ENCODE data around the gene ERCC6. TPM values are rescaled to one million over a fixed set of nuclear protein-coding genes. Genes with fewer than 3 reads are reported as not detected.

The ERCC6 gene
- total and polyA plus RNA-seq, 2 donors (not counting 1 experiment from before 2014, with no cell fraction given): 6.9 to 12.6 TPM

GRCh38 chr10:49502358-49502757 is 36.6 kb downstream of the ERCC6 start:
- Histone ChIP-seq H3K36me3 (ENCODE audit: control insufficient read depth, insufficient read depth, low read length) (no peaks in the 10 kb centered on the region), H3K4me3 (replicated peaks in 1 of 4; ENCODE audit: control extremely low read depth in 1 of 4, insufficient read depth in 1 of 4, low read depth in 3 of 4, low read length in 4 of 4) (no peak overlapping the region), H3K27me3 (ENCODE audit: control insufficient read depth, insufficient read depth, low read length) (no peaks in the 10 kb centered on the region), H3K4me2 (ENCODE audit: extremely low read depth, insufficient read depth, low read length) (no peak overlapping the region), H3K9me3 (ENCODE audit: control insufficient read depth, insufficient read depth, low read depth, low read length) (no peaks in the 10 kb centered on the region), H3K79me2 (ENCODE audit: control insufficient read depth, insufficient read depth, low read length) (no peaks in the 10 kb centered on the region), H3K27ac (ENCODE audit: insufficient read depth, low read length) (no peak overlapping the region), H4K20me1 (ENCODE audit: control insufficient read depth, extremely low read depth, insufficient read depth, low read length) (no peaks in the 10 kb centered on the region), H3K9ac (ENCODE audit: insufficient read depth, low read length) (no peak overlapping the region), H2AFZ (ENCODE audit: low read length) (no peak overlapping the region), H3K4me1 (ENCODE audit: control insufficient read depth, extremely low read depth, insufficient read depth, low read length) (no peaks in the 10 kb centered on the region)
- DNase-seq (ENCODE audit: low read depth in 2 of 2): peak; percentile 11 to 71
- TF ChIP-seq CTCF (conservative IDR thresholded peaks at IDR 0.05 in 1 of 2, IDR thresholded peaks at IDR 0.05 in 1 of 2; ENCODE audit: low read depth in 1 of 2, low read length in 2 of 2) (no peak), EZH2 (IDR thresholded peaks at IDR 0.05; ENCODE audit: low read length, missing control alignments) (no peak)

GRCh38 chr10:49500412-49500811 is 38.5 kb downstream of the ERCC6 start:
- Histone ChIP-seq H3K4me3 (replicated peaks in 1 of 4; ENCODE audit: control extremely low read depth in 1 of 4, insufficient read depth in 1 of 4, low read depth in 3 of 4, low read length in 4 of 4) (no peak overlapping the region), H3K27ac (ENCODE audit: insufficient read depth, low read length) (no peak overlapping the region), H3K9ac (ENCODE audit: insufficient read depth, low read length) (no peak overlapping the region), H3K79me2 (ENCODE audit: control insufficient read depth, insufficient read depth, low read length) (no peaks in the 10 kb centered on the region), H3K4me1 (ENCODE audit: control insufficient read depth, extremely low read depth, insufficient read depth, low read length) (no peaks in the 10 kb centered on the region), H3K9me3 (ENCODE audit: control insufficient read depth, insufficient read depth, low read depth, low read length) (no peaks in the 10 kb centered on the region), H2AFZ (ENCODE audit: low read length) (no peak overlapping the region), H3K4me2 (ENCODE audit: extremely low read depth, insufficient read depth, low read length) (no peak overlapping the region), H3K27me3 (ENCODE audit: control insufficient read depth, insufficient read depth, low read length) (no peaks in the 10 kb centered on the region), H3K36me3 (ENCODE audit: control insufficient read depth, insufficient read depth, low read length) (no peaks in the 10 kb centered on the region), H4K20me1 (ENCODE audit: control insufficient read depth, extremely low read depth, insufficient read depth, low read length) (no peaks in the 10 kb centered on the region)
- TF ChIP-seq CTCF (conservative IDR thresholded peaks at IDR 0.05 in 1 of 2, IDR thresholded peaks at IDR 0.05 in 1 of 2; ENCODE audit: low read depth in 1 of 2, low read length in 2 of 2): no peak
- no peak for TF ChIP-seq EZH2 (IDR thresholded peaks at IDR 0.05; ENCODE audit: low read length, missing control alignments)
- DNase-seq (ENCODE audit: low read depth in 2 of 2): no peak

- H3K9ac ChIP-seq (ENCODE audit: insufficient read depth, low read length): no peak overlapping the region
- no peaks in the 10 kb centered on the region for H3K36me3 ChIP-seq (ENCODE audit: control insufficient read depth, insufficient read depth, low read length)
- TF ChIP-seq CTCF (conservative IDR thresholded peaks at IDR 0.05 in 1 of 2, IDR thresholded peaks at IDR 0.05 in 1 of 2; ENCODE audit: low read depth in 1 of 2, low read length in 2 of 2) (no peak), EZH2 (IDR thresholded peaks at IDR 0.05; ENCODE audit: low read length, missing control alignments) (no peak)
- H3K9me3 ChIP-seq (ENCODE audit: control insufficient read depth, insufficient read depth, low read depth, low read length): no peaks in the 10 kb centered on the region
- H3K27me3 ChIP-seq (ENCODE audit: control insufficient read depth, insufficient read depth, low read length): no peaks in the 10 kb centered on the region
- no peaks in the 10 kb centered on the region for H3K4me1 ChIP-seq (ENCODE audit: control insufficient read depth, extremely low read depth, insufficient read depth, low read length)
- H4K20me1 ChIP-seq (ENCODE audit: control insufficient read depth, extremely low read depth, insufficient read depth, low read length): no peaks in the 10 kb centered on the region
- H3K4me2 ChIP-seq (ENCODE audit: extremely low read depth, insufficient read depth, low read length): no peak overlapping the region
- H3K27ac ChIP-seq (ENCODE audit: insufficient read depth, low read length): no peak overlapping the region
- H2AFZ ChIP-seq (ENCODE audit: low read length): no peak overlapping the region
- no peaks in the 10 kb centered on the region for H3K79me2 ChIP-seq (ENCODE audit: control insufficient read depth, insufficient read depth, low read length)
- DNase-seq (ENCODE audit: low read depth in 2 of 2): no peak
- H3K4me3 ChIP-seq (replicated peaks in 1 of 4; ENCODE audit: control extremely low read depth in 1 of 4, insufficient read depth in 1 of 4, low read depth in 3 of 4, low read length in 4 of 4): no peak overlapping the region
Measured at GRCh38 chr10:49499305-49499851, 39.5 kb downstream of the ERCC6 start.
